H1 (cell line): ENCODE results near the gene ALPG. TPM values are rescaled to one million over a fixed set of nuclear protein-coding genes. Genes with fewer than 3 reads are reported as not detected.

Experiments
- CTCF ChIA-PET: fragments of 300-600 bp; sonication (Branson Sonifier 250); formaldehyde crosslinking; loops from one replicate; lab custom pipeline; 2021; ENCODE audit not compliant: partially characterized antibody; lab: Charles Lee
- POLR2A ChIA-PET: fragments of 300-600 bp; sonication (Branson Sonifier 250); formaldehyde crosslinking; loops from one replicate; lab custom pipeline; 2021; ENCODE audit warnings: inconsistent platforms; ENCODE audit not compliant: partially characterized antibody; lab: Charles Lee
- DNase-seq, 2 experiments: peaks; one replicate each; pipeline versions ENCODE4 v3.0.0 to v3.0.0-alpha.2; 2010 to 2022; ENCODE audit warnings: low spot score in 2 of 2, low read depth in 1 of 2, mixed read lengths in 1 of 2
- FAIRE-seq: peaks from 2 replicates; lab custom pipeline; 2011; peaks lifted over from hg19 to GRCh38; lab: Jason Lieb, UNC
- H2AFZ ChIP-seq: 2 replicates; pipeline ENCODE4 v1.8.1; 2012; ENCODE audit warnings: low read length, inconsistent platforms
- H2AK5ac ChIP-seq: 2 replicates; pipeline ENCODE4 v1.6.1; 2013; ENCODE audit warnings: low read depth, low read length
- H2BK120ac ChIP-seq: replicated peaks from 2 replicates; pipeline ENCODE3; 2013; ENCODE audit warnings: low read depth, low read length, inconsistent platforms
- H2BK12ac ChIP-seq: 2 replicates; pipeline ENCODE4 v1.6.1; 2013; ENCODE audit warnings: low read depth, low read length
- H2BK15ac ChIP-seq: 2 replicates; pipeline ENCODE4 v1.6.1; 2013; ENCODE audit warnings: low read length
- H2BK20ac ChIP-seq: 2 replicates; pipeline ENCODE4 v1.6.1; 2013; ENCODE audit warnings: low read length
- H2BK5ac ChIP-seq: 2 replicates; pipeline ENCODE4 v1.6.1; 2013; ENCODE audit warnings: low read depth, low read length
- H3K14ac ChIP-seq: 2 replicates; pipeline ENCODE4 v1.6.1; 2013; ENCODE audit warnings: inconsistent platforms; ENCODE audit not compliant: insufficient read length
- H3K18ac ChIP-seq: 2 replicates; pipeline ENCODE4 v1.6.1; 2013; ENCODE audit warnings: low read length; ENCODE audit errors: extremely low read depth
- H3K23ac ChIP-seq: 2 replicates; pipeline ENCODE4 v1.6.1; 2013; ENCODE audit warnings: inconsistent platforms; ENCODE audit not compliant: insufficient read length
- H3K23me2 ChIP-seq: 2 replicates; pipeline ENCODE4 v1.6.1; 2013; ENCODE audit warnings: low read depth, low read length
- H3K27ac ChIP-seq: 2 replicates; pipeline ENCODE4 v1.6.1; 2011; ENCODE audit warnings: low read depth, low read length, inconsistent platforms
- H3K27me3 ChIP-seq, 4 experiments: replicated peaks in 1 of 4; 1 replicate in 1 of 4; 2 replicates in 3 of 4; pipeline versions ENCODE4 v1.6.1 to v1.8.1; 2011 to 2013; ENCODE audit warnings: low read length in 3 of 4, mild to moderate bottlenecking in 3 of 4, inconsistent platforms in 2 of 4, mixed read lengths in 2 of 4, moderate library complexity in 1 of 4; ENCODE audit not compliant: control insufficient read depth in 3 of 4, insufficient read depth in 3 of 4; ENCODE audit errors: extremely low read depth in 1 of 4
- H3K36me3 ChIP-seq, 4 experiments: 2 replicates each; pipeline versions ENCODE4 v1.6.1 to v1.8.1; 2011 to 2013; ENCODE audit warnings: mild to moderate bottlenecking in 4 of 4, low read length in 3 of 4, moderate library complexity in 2 of 4, control low read depth in 1 of 4, inconsistent platforms in 1 of 4; ENCODE audit not compliant: insufficient read depth in 4 of 4, control insufficient read depth in 2 of 4
- H3K4ac ChIP-seq: replicated peaks from 2 replicates; pipeline ENCODE3; 2013; ENCODE audit warnings: low read length, low read depth, mixed read lengths, inconsistent platforms; ENCODE audit not compliant: insufficient read length
- H3K4me1 ChIP-seq, 4 experiments: replicated peaks in 1 of 4; 1 replicate in 1 of 4; 2 replicates in 3 of 4; pipeline versions ENCODE4 v1.6.1 to v1.8.1; 2011 to 2013; ENCODE audit warnings: low read length in 3 of 4, inconsistent platforms in 2 of 4, mixed read lengths in 1 of 4; ENCODE audit not compliant: insufficient read depth in 4 of 4, control insufficient read depth in 3 of 4
- H3K4me2 ChIP-seq, 2 experiments: 2 replicates each; pipeline versions ENCODE4 v1.6.1 to v1.8.1; 2011 to 2013; ENCODE audit warnings: low read depth in 2 of 2, low read length in 2 of 2, control low read depth in 1 of 2, inconsistent platforms in 1 of 2, mild to moderate bottlenecking in 1 of 2; ENCODE audit not compliant: insufficient read depth in 1 of 2
- H3K4me3 ChIP-seq, 4 experiments: fragments of 200-600, 300-600 bp in 1 of 4; sonication (generic), shearing (Covaris generic), sonication (Bioruptor Twin) in 1 of 4; 2 replicates each; pipeline versions ENCODE4 v1.5.1 to v1.8.1; 2011 to 2016; ENCODE audit warnings: low read length in 4 of 4, low read depth in 3 of 4, control low read depth in 2 of 4, inconsistent platforms in 2 of 4, mild to moderate bottlenecking in 2 of 4, mixed read lengths in 1 of 4, moderate library complexity in 1 of 4; ENCODE audit not compliant: insufficient read depth in 2 of 4; ENCODE audit errors: extremely low read depth in 1 of 4
- H3K56ac ChIP-seq: replicated peaks from 2 replicates; pipeline ENCODE3; 2013; ENCODE audit warnings: low read depth, mild to moderate bottlenecking, mixed read lengths, low read length, inconsistent platforms; ENCODE audit not compliant: insufficient read length
- H3K79me1 ChIP-seq: 2 replicates; pipeline ENCODE4 v1.6.1; 2013; ENCODE audit warnings: low read depth, low read length, control low read depth
- H3K79me2 ChIP-seq, 2 experiments: 2 replicates each; pipeline versions ENCODE4 v1.6.1 to v1.8.1; 2012 to 2013; ENCODE audit warnings: low read length in 2 of 2, mild to moderate bottlenecking in 2 of 2, inconsistent platforms in 1 of 2; ENCODE audit not compliant: insufficient read depth in 2 of 2, control insufficient read depth in 1 of 2
- H3K9ac ChIP-seq, 4 experiments: replicated peaks in 1 of 4; 1 replicate in 1 of 4; 2 replicates in 3 of 4; pipeline versions ENCODE4 v1.6.1 to v1.8.1; 2011 to 2013; ENCODE audit warnings: low read depth in 3 of 4, low read length in 3 of 4, control low read depth in 2 of 4, mild to moderate bottlenecking in 2 of 4, moderate library complexity in 2 of 4, inconsistent platforms in 1 of 4; ENCODE audit errors: extremely low read depth in 1 of 4
- H3K9me3 ChIP-seq, 2 experiments: 2 replicates each; pipeline versions ENCODE4 v1.6.1 to v1.8.1; 2012 to 2013; ENCODE audit warnings: mild to moderate bottlenecking in 2 of 2, moderate library complexity in 2 of 2, control low read depth in 1 of 2, inconsistent platforms in 1 of 2, low read depth in 1 of 2, low read length in 1 of 2, mixed read lengths in 1 of 2; ENCODE audit not compliant: insufficient read depth in 2 of 2
- H4K20me1 ChIP-seq, 2 experiments: replicated peaks in 1 of 2; 2 replicates each; pipeline versions ENCODE3 to v1.8.1; 2011 to 2013; ENCODE audit warnings: inconsistent platforms in 2 of 2, low read length in 2 of 2, mild to moderate bottlenecking in 1 of 2; ENCODE audit not compliant: insufficient read depth in 2 of 2, control insufficient read depth in 1 of 2
- H4K5ac ChIP-seq: 2 replicates; pipeline ENCODE4 v1.6.1; 2013; ENCODE audit warnings: low read length, low read depth, mixed read lengths, inconsistent platforms; ENCODE audit not compliant: insufficient read length
- H4K8ac ChIP-seq: 2 replicates; pipeline ENCODE4 v1.8.0; 2013; ENCODE audit warnings: mild to moderate bottlenecking, moderate library complexity, low read length, inconsistent platforms; ENCODE audit not compliant: insufficient read depth; ENCODE audit errors: extremely low read depth
- H4K91ac ChIP-seq: replicated peaks from 2 replicates; pipeline ENCODE3; 2013; ENCODE audit warnings: low read length, mixed read lengths, inconsistent platforms; ENCODE audit not compliant: insufficient read length
- CBX8 ChIP-seq: fragments of 300-800, 300-1000 bp; sonication (generic); IDR thresholded peaks from 2 replicates; pipeline ENCODE4 v1.7.1; 2016; ENCODE audit warnings: low read depth, low read length, borderline replicate concordance
- EGR1 ChIP-seq: IDR thresholded peaks from 2 replicates; pipeline ENCODE4 v1.6.1; 2011; ENCODE audit warnings: low read depth, low read length, borderline replicate concordance
- GABPA ChIP-seq: IDR thresholded peaks from 2 replicates; pipeline ENCODE4 v1.6.1; 2011; ENCODE audit warnings: mild to moderate bottlenecking, low read length, moderate library complexity, borderline replicate concordance; ENCODE audit not compliant: insufficient read depth
- HDAC2 ChIP-seq, 2 experiments: fragments of 300-600 bp in 1 of 2; sonication (generic) in 1 of 2; IDR thresholded peaks; 2 replicates each; pipeline ENCODE4 v1.6.1; 2011 to 2012; ENCODE audit warnings: low read depth in 2 of 2, low read length in 2 of 2, mild to moderate bottlenecking in 2 of 2, moderate library complexity in 2 of 2, borderline replicate concordance in 1 of 2, inconsistent platforms in 1 of 2
- KDM1A ChIP-seq: fragments of 200-600, 300-600 bp; sonication (generic); IDR thresholded peaks from 2 replicates; pipeline ENCODE4 v1.7.1; 2016; ENCODE audit warnings: mild to moderate bottlenecking, low read length, borderline replicate concordance
- KDM4A ChIP-seq: IDR thresholded peaks from one replicate; pipeline ENCODE4 v1.7.1; 2012; ENCODE audit warnings: low read depth, mild to moderate bottlenecking, moderate library complexity, low read length, inconsistent platforms; ENCODE audit not compliant: severe bottlenecking
- RXRA ChIP-seq: IDR thresholded peaks from 2 replicates; pipeline ENCODE4 v1.6.1; 2011; ENCODE audit warnings: low read depth, mild to moderate bottlenecking, low read length, moderate library complexity; ENCODE audit not compliant: insufficient read depth
- TCF12 ChIP-seq: IDR thresholded peaks from 2 replicates; pipeline ENCODE4 v1.6.1; 2011; ENCODE audit warnings: low read depth, mild to moderate bottlenecking, low read length
- WGBS, 2 experiments: shearing (Covaris generic) in 1 of 2; methylation state at CpG; one replicate each; pipeline versions ENCODE4 v1.1.6 to v1.1.7; 2013 to 2015; ENCODE audit warnings: low lambda C conversion rate in 2 of 2, mixed read lengths in 2 of 2, inconsistent platforms in 1 of 2, low coverage in 1 of 2, missing lambda C conversion rate in 1 of 2; ENCODE audit not compliant: insufficient replicate concordance in 2 of 2, insufficient coverage in 1 of 2, insufficient read length in 1 of 2; ENCODE audit errors: extremely low coverage in 1 of 2, missing lambda C conversion rate in 1 of 2; 5-methylcytosine and 5-hydroxymethylcytosine counted together
- polyA plus RNA-seq, 7 experiments: library from polyadenylated mRNA; depleted of rRNA in 3 of 7; stranded (reverse) in 5 of 7; unstranded in 2 of 7; fragments of >200 nt in 5 of 7; fragments of 200-250 nt in 2 of 7; gene quantifications; 1 replicate in 5 of 7; 2 replicates in 1 of 7; 4 replicates in 1 of 7; pipeline versions ENCODE4 v1.2.1 to v1.2.3, GENCODE V29; 2011 to 2013; ENCODE audit warnings: missing spikeins in 2 of 7, mixed read lengths in 2 of 7
- total RNA-seq: library from RNA; stranded (reverse); fragmentation: NEBNext Ultra II Directional; extraction: Animal tissue kit (Norgen Biotek cat#: 25700); gene quantifications from 2 replicates; pipeline ENCODE4 v1.2.1, GENCODE V29; 2021
- TF ChIP-seq, protein P1 (sequence below): IDR thresholded peaks from 2 replicates; pipeline ENCODE4 v1.6.1; 2011; ENCODE audit warnings: low read length, improper control_type of control experiment

The ALPG gene
- total and polyA plus RNA-seq, 2 of the 8 experiments (the other 6 are each of a cell fraction or from before 2014, with no cell fraction given) = 0.56 to 2.1 TPM

DNA sequence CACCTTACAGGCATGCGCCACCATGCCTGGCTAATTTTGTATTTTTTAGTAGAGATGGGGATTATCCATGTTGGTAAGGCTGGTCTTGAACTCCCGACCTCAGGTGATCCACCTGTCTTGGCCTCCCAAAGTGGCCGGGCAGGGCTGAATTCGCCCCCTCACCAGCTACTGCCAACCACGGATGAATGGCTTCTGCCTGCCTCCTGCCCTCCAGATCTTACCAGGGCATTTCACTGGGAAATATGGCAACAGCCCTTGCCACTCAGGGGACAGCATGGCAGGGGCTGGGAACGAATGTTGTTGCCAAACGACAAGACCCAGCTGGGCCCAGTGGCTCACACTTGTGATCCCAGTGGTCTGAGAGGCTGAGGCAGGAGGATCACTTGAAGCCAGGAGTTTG lies 29.9 kb upstream of the ALPG start:
- CTCF ChIA-PET = interaction anchor here (1.4 to 8.3 kb wide), 4 partner anchors 11 to 62 kb away, joined by 3 to 88 read pairs (median 5); no protein-coding TSS in a partner anchor

More for the DNA sequence above, 29.9 kb upstream of the ALPG start:
- Histone ChIP-seq H3K23ac (no peak overlapping the region), H3K56ac (no peak overlapping the region), H3K27me3 (peaks cover 0 to 1% (median under 1%) of the 10 kb centered on the region in 4 experiments; a peak in 3 of 7 replicates), H4K20me1 (no peaks in the 10 kb centered on the region), H3K4me3 (no peak overlapping the region), H2BK5ac (no peak overlapping the region), H3K4me2 (no peak overlapping the region), H3K23me2 (no peaks in the 10 kb centered on the region), H4K8ac (no peak overlapping the region), H3K9ac (no peak overlapping the region), H3K4me1 (peaks cover 0 to 13% (median 4%) of the 10 kb centered on the region in 4 experiments; a peak in 5 of 7 replicates), H2BK15ac (peak overlapping the region; percentile 31; the same call in 1 of the 2 replicates), H4K91ac (no peak overlapping the region), H4K5ac (no peak overlapping the region), H3K27ac (no peak overlapping the region), H3K79me2 (no peaks in the 10 kb centered on the region), H3K14ac (no peak overlapping the region), H2BK120ac (no peak overlapping the region), H2BK12ac (0 out of 2 replicates have a peak overlapping the region, but pooled peaks have one; percentile 71), H3K36me3 (no peaks in the 10 kb centered on the region)
- no peak for TF ChIP-seq EGR1
- TF ChIP-seq, protein P1, sequence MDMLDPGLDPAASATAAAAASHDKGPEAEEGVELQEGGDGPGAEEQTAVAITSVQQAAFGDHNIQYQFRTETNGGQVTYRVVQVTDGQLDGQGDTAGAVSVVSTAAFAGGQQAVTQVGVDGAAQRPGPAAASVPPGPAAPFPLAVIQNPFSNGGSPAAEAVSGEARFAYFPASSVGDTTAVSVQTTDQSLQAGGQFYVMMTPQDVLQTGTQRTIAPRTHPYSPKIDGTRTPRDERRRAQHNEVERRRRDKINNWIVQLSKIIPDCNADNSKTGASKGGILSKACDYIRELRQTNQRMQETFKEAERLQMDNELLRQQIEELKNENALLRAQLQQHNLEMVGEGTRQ = no peak
- no peak for TF ChIP-seq HDAC2 (IDR thresholded peaks at IDR 0.05; ENCODE audit: borderline replicate concordance in 1 of 2, low read depth in 2 of 2, low read length in 2 of 2)
- no peak for TF ChIP-seq KDM1A
- TF ChIP-seq GABPA = no peak
- TF ChIP-seq RXRA = no peak
- TF ChIP-seq CBX8 = no peak
- TF ChIP-seq TCF12 = no peak
- TF ChIP-seq KDM4A = no peak
- TF ChIP-seq, all 59 proteins: peak for 0
- no peaks in the 10 kb centered on the region for H3K79me1 ChIP-seq
- no peak overlapping the region for H3K18ac ChIP-seq
- no peak overlapping the region for H2AK5ac ChIP-seq
- DNase-seq (no peak), FAIRE-seq (no peak)
- no peak overlapping the region for H2AFZ ChIP-seq
- H3K9me3 ChIP-seq = no peaks in the 10 kb centered on the region
- POLR2A ChIA-PET = interaction anchor here (0.7 to 1.9 kb wide), 4 partner anchors 9 to 51 kb away, joined by 3 to 6 read pairs (median 4); no protein-coding TSS in a partner anchor
- 0 out of 2 replicates have a peak overlapping the region, but pooled peaks have one; percentile 7 for H2BK20ac ChIP-seq
- 88% methylated on average over 7 of the region's 7 CpGs; no CpG with 5 or more reads in 1 of the 2 experiments for WGBS, 2 experiments
- H3K4ac ChIP-seq = no peak overlapping the region
